Natural killer cell (primary cell): ENCODE data around the gene PSMB10. TPM values are rescaled to one million over a fixed set of nuclear protein-coding genes. Genes with fewer than 3 reads are reported as not detected.

Source experiments
- ATAC-seq, 3 donors: fragments of 150-1000 bp in 2 of 3; fragments of 200-7000 bp in 1 of 3; cut with Tn5 transposase; 1 replicate in 1 of 3; 2 replicates in 2 of 3; pipeline ENCODE4 v1.10.0; 2021; ENCODE audit warnings: mild to moderate bottlenecking in 2 of 3, moderate library complexity in 2 of 3
- DNase-seq, 2 donors: peaks; one replicate each; pipeline versions ENCODE4 v3.0.0 to v3.0.0-alpha.2; 2013 to 2021; ENCODE audit warnings: mixed read lengths in 1 of 2
- H3K27ac ChIP-seq: one replicate; pipeline ENCODE4 v1.5.1; 2013; ENCODE audit warnings: mild to moderate bottlenecking, low read length
- H3K27me3 ChIP-seq: one replicate; pipeline ENCODE4 v1.6.1; 2013; ENCODE audit warnings: low read length; ENCODE audit not compliant: control insufficient read depth, insufficient read depth
- H3K36me3 ChIP-seq: one replicate; pipeline ENCODE4 v1.6.1; 2013; ENCODE audit warnings: low read length; ENCODE audit not compliant: control insufficient read depth, insufficient read depth
- H3K4me1 ChIP-seq: one replicate; pipeline ENCODE4 v1.6.1; 2013; ENCODE audit warnings: low read length; ENCODE audit not compliant: control insufficient read depth, insufficient read depth
- H3K4me3 ChIP-seq: one replicate; pipeline ENCODE4 v1.5.1; 2013; ENCODE audit warnings: low read length
- H3K9me3 ChIP-seq: one replicate; pipeline ENCODE4 v1.6.1; 2013; ENCODE audit warnings: low read length; ENCODE audit not compliant: control insufficient read depth, insufficient read depth
- H3K27ac Mint-ChIP-seq, 2 donors: one replicate each; pipeline ENCODE4 v1.8.0; 2022; ENCODE audit warnings: mild to moderate bottlenecking in 2 of 2, mixed read lengths in 2 of 2, moderate library complexity in 1 of 2
- H3K27me3 Mint-ChIP-seq, 2 donors: one replicate each; pipeline ENCODE4 v1.8.0; 2022; ENCODE audit warnings: low read depth in 2 of 2, mixed read lengths in 2 of 2
- H3K36me3 Mint-ChIP-seq: one replicate; pipeline ENCODE4 v1.8.0; 2022; ENCODE audit warnings: mixed read lengths
- H3K4me1 Mint-ChIP-seq, 2 donors: one replicate each; pipeline ENCODE4 v1.8.0; 2022; ENCODE audit warnings: mixed read lengths in 2 of 2
- H3K4me3 Mint-ChIP-seq: one replicate; pipeline ENCODE4 v1.8.0; 2022; ENCODE audit warnings: mild to moderate bottlenecking, moderate library complexity, mixed read lengths
- H3K9me3 Mint-ChIP-seq, 2 donors: one replicate each; pipeline ENCODE4 v1.8.0; 2022; ENCODE audit warnings: mixed read lengths in 2 of 2
- WGBS: methylation state at CpG from one replicate; pipeline ENCODE4 v1.1.7; 2013; ENCODE audit warnings: missing lambda C conversion rate; ENCODE audit not compliant: insufficient coverage; 5-methylcytosine and 5-hydroxymethylcytosine counted together
- intact Hi-C: fragments of 100-400 bp; cut with micrococcal nuclease; formaldehyde crosslinking; loops from one replicate; pipeline ENCODE4 v1.14.2; 2022
- total RNA-seq, 4 donors: library from RNA; stranded (reverse); fragments of 120-200 nt in 1 of 4; gene quantifications; one replicate each; pipeline versions ENCODE4 v1.2.3 to v1.2.4, GENCODE V29; 2013 to 2022
- TF ChIP-seq, protein P1 (sequence below): fragments of 200-600 bp; IDR thresholded peaks from one replicate; pipeline ENCODE4 v1.8.0; 2022; ENCODE audit warnings: antibody characterized with exemption

The PSMB10 gene
- total RNA-seq, 3 donors from 2014 or later (not counting 1 experiment from before 2014, with no cell fraction given), result 237 to 247 (median 243) TPM

DNA sequence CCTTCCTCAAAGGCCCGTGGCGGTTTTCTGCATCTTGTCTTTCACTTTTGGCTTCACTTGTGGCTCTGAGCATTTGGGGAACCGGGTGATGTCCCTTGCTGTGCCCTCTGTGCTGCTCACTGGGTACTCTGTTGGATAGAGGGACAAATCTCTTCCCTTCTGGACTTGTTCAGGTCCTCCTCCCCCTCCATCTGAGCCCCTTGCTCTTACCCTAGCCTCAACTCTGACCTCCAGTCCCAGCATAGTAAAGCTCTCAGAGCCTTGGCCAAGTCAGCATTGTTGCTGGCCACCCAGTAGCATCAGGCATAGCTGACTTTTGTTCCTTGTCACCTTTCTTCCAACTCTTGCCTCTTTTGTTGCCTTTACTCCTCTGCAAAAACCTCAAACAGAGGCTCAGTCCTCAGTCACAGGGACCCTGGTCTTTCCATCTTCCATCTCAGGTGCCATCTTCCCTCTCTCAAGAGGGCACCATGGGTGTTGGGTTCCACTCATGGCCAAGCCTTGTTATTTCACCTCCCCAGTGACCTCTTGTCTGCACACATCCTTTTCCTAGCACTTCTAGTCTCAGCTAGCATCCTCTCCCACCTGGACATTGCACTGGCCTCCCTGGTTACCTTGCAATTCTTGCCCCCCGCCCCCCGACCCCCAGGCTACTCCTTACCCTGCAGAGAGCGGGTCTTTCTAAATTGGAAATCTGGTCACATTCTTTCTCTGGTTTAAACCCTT, 393 bp upstream of the PSMB10 start:
- Mint-ChIP-seq H3K27me3 (no peaks in the 10 kb centered on the region), H3K4me3 (peak overlapping the region; percentile 98), H3K27ac (peak overlapping the region; percentile 98), H3K4me1 (peaks cover 43 to 54% of the 10 kb centered on the region in 2 donors), H3K9me3 (no peaks in the 10 kb centered on the region), H3K36me3 (no peaks in the 10 kb centered on the region)
- Histone ChIP-seq H3K27ac (peak overlapping the region; percentile 73), H3K27me3 (no peaks in the 10 kb centered on the region), H3K9me3 (no peaks in the 10 kb centered on the region), H3K36me3 (peaks cover 30% of the 10 kb centered on the region), H3K4me1 (peaks cover 56% of the 10 kb centered on the region), H3K4me3 (peak overlapping the region; percentile 100)
- peak in 1 of 2 donors; percentile 91 for DNase-seq
- intact Hi-C loops, result loop anchor here (2.0 to 5.0 kb wide), 4 partner anchors 44 to 455 kb away; partner anchors contain the start of genes AGRP, ATP6V0D1, PSKH1 and RANBP10
- TF ChIP-seq, protein P1, sequence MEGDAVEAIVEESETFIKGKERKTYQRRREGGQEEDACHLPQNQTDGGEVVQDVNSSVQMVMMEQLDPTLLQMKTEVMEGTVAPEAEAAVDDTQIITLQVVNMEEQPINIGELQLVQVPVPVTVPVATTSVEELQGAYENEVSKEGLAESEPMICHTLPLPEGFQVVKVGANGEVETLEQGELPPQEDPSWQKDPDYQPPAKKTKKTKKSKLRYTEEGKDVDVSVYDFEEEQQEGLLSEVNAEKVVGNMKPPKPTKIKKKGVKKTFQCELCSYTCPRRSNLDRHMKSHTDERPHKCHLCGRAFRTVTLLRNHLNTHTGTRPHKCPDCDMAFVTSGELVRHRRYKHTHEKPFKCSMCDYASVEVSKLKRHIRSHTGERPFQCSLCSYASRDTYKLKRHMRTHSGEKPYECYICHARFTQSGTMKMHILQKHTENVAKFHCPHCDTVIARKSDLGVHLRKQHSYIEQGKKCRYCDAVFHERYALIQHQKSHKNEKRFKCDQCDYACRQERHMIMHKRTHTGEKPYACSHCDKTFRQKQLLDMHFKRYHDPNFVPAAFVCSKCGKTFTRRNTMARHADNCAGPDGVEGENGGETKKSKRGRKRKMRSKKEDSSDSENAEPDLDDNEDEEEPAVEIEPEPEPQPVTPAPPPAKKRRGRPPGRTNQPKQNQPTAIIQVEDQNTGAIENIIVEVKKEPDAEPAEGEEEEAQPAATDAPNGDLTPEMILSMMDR, result no peak
- ATAC-seq, result peak in 2 of 3 donors; percentile 63 to 71
- WGBS, result 39% methylated on average over 6 of the region's 6 CpGs

DNA sequence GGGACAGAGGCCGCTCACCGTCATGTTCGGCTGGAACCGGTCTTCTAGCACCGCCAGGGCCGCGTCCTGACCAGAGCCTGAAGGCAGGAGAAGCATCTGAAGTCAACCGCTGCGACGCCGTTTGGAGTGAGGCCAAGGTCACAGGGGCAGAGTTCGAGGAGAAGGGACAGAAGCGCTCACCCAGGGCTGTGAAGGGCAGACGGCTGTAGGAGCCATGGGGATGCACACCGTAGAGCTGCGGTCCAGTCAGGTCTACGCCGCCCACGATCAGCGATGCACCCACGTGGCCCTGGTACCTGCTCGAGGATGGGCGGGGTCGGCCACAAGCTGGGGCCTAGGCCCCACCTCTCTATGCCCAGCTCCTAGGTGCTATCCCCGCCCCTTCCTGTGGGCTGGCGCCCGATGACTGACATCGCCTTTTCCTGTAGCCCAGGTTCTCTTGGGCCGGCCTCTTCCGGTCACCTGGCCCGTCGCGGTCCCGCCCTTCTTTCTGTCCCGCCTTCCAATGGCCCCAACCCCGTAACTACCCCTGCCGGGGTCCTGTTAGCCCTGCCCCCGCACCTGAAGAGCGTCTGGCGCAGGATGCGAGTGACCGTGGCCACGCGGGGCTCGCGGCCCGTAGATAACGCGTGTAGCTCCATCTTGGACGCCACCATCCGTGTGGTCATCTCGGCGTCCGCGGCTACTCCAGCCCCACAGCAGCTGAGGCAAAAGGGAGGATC, 1.1 kb downstream of the PSMB10 start:
- Histone ChIP-seq H3K36me3 (peaks cover 41% of the 10 kb centered on the region), H3K9me3 (no peaks in the 10 kb centered on the region), H3K27me3 (no peaks in the 10 kb centered on the region), H3K4me1 (peaks cover 47% of the 10 kb centered on the region), H3K27ac (peak overlapping the region; percentile 73), H3K4me3 (peak overlapping the region; percentile 100)
- Mint-ChIP-seq H3K9me3 (no peaks in the 10 kb centered on the region), H3K36me3 (no peaks in the 10 kb centered on the region), H3K27ac (peak overlapping the region; percentile 98), H3K4me1 (peaks cover 37 to 45% of the 10 kb centered on the region in 2 donors), H3K4me3 (peak overlapping the region; percentile 98), H3K27me3 (no peaks in the 10 kb centered on the region)
- TF ChIP-seq, protein P1, result no peak
- intact Hi-C loops, result loop anchor here (2.0 to 5.0 kb wide), 5 partner anchors 33 to 453 kb away; partner anchors contain the start of genes AGRP, ATP6V0D1, PSKH1 and RANBP10
- WGBS, result 11% methylated on average over 55 of the region's 55 CpGs
- peak; percentile 90 to 97 (median 93) for ATAC-seq
- DNase-seq, result peak; percentile 84 to 98

DNA sequence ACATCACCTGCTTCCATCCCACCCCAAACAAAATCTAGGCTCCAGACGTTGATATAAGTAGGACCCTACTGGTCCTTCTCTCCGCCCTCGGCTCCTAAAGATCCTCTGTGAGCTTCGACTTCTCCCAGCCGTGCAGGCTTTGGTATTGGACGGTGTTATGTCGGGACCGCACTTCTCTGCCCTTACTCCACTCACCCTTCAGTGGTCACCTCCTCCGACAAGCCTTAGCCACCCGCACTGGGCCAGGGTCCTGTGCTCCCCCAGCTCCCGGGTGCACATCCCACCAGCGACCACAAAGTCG, 1.6 kb downstream of the PSMB10 start:
- Histone ChIP-seq H3K4me3 (peak overlapping the region; percentile 100), H3K4me1 (peaks cover 41% of the 10 kb centered on the region), H3K9me3 (no peaks in the 10 kb centered on the region), H3K27me3 (no peaks in the 10 kb centered on the region), H3K27ac (peak overlapping the region; percentile 73), H3K36me3 (peaks cover 46% of the 10 kb centered on the region)
- TF ChIP-seq, protein P1, result no peak
- intact Hi-C loops, result loop anchor here (2.0 to 5.0 kb wide), 4 partner anchors 34 to 453 kb away; partner anchors contain the start of genes AGRP, ATP6V0D1, RANBP10 and SLC12A4
- peaks cover 32 to 40% of the 10 kb centered on the region in 2 donors for H3K4me1 Mint-ChIP-seq
- ATAC-seq, result no peak
- WGBS, result 87% methylated on average over 13 of the region's 13 CpGs
- H3K4me3 Mint-ChIP-seq, result peak overlapping the region; percentile 98
- peak overlapping the region; percentile 98 for H3K27ac Mint-ChIP-seq
- no peaks in the 10 kb centered on the region for H3K27me3 Mint-ChIP-seq
- no peaks in the 10 kb centered on the region for H3K36me3 Mint-ChIP-seq
- DNase-seq, result no peak
- H3K9me3 Mint-ChIP-seq, result no peaks in the 10 kb centered on the region
